ENCODE measurements around the gene TYMP. TPM values are rescaled to one million over a fixed set of nuclear protein-coding genes. Genes with fewer than 3 reads are reported as not detected.

The TYMP gene
- total and polyA plus RNA-seq, 8 donors = 5.8 to 68.6 (median 23.5) TPM

DNA sequence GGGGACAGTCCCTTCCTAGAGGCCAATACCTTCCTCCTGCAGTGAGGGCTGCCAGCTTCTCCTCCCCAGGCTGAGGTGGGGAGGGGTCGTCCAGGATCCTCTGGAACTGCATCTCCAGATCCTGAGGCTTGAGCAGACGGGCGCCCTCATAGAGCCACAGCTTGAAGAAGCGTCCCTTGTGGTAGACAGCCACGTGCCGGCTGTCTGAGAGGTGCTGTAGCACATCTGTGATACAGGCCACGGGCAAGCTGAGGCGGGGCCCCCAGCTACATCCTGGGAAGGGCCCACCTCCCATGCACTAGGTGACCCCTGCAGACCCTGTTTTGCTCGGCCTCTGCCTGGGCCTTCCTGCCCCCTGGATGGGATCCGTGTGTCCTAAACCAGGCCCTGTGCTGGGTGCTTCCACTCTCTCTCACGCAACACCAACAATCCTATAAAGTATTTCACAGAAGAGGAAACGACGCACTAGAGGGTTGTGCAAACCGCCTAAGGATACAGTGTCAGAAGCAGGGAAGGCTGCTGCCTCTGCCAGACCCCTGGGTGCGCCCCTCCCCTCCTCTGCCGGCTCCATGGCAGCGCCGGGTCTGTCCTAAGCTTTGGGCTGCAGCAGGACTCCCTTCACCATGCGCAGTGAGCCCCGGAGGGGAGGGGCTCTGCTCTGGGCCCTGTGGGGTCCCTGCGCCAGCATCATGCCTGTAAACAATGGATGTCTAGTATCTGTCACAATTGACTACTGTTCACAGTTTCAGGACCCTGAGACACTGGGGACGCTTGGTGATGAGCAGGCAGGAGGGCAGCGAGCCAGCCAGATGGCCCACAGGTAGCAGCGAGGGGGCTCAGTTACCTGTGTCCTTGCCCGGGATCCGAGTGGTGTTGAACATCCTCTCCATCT lies 43.9 kb upstream of the TYMP start:
- Histone ChIP-seq H3K4me3 (no peak overlapping the region), H3K9me3 (no peaks in the 10 kb centered on the region), H3K36me3 (peaks cover 0 to 16% (median 0%) of the 10 kb centered on the region in 3 donors), H3K27me3 (no peaks in the 10 kb centered on the region), H3K27ac (no peak overlapping the region), H3K4me1 (peaks cover 0 to 10% (median 2%) of the 10 kb centered on the region in 3 donors)
- ATAC-seq (no peak), FAIRE-seq (no peak), DNase-seq (peak in 1 of 6 donors; percentile 51)
- intact Hi-C loops (cut with DNase I) = no loop called here
- TF ChIP-seq, protein P1, sequence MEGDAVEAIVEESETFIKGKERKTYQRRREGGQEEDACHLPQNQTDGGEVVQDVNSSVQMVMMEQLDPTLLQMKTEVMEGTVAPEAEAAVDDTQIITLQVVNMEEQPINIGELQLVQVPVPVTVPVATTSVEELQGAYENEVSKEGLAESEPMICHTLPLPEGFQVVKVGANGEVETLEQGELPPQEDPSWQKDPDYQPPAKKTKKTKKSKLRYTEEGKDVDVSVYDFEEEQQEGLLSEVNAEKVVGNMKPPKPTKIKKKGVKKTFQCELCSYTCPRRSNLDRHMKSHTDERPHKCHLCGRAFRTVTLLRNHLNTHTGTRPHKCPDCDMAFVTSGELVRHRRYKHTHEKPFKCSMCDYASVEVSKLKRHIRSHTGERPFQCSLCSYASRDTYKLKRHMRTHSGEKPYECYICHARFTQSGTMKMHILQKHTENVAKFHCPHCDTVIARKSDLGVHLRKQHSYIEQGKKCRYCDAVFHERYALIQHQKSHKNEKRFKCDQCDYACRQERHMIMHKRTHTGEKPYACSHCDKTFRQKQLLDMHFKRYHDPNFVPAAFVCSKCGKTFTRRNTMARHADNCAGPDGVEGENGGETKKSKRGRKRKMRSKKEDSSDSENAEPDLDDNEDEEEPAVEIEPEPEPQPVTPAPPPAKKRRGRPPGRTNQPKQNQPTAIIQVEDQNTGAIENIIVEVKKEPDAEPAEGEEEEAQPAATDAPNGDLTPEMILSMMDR (IDR thresholded peaks at IDR 0.05) = no peak
- WGBS, 2 donors = 88% methylated on average over 26 of the region's 26 CpGs

DNA sequence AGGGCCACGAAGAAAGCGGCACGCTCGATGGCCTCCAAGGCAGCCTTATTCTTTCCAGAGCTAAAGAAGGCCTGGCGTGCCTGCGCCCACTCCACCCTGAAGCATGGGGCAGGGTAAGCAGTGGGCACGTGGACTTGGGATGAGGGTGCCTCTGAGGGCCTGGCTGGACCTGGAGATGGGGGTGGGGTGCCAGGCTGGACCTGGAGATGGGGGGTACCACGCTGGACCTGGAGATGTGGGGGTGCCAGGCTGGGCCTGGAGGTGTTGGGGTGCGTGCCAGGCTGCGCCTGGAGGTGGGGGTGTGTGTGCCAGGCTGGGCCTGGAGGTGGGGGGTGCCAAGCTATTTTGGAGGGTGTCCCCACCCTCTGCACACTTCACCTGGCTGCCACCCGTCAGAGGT lies 43.2 kb upstream of the TYMP start:
- TF ChIP-seq, protein P1 (IDR thresholded peaks at IDR 0.05) = no peak
- H3K9me3 ChIP-seq = no peaks in the 10 kb centered on the region
- 91 to 95% methylated on average over 11 of the region's 11 CpGs for WGBS, 2 donors
- FAIRE-seq (no peak), ATAC-seq (no peak), DNase-seq (peak in 2 of 6 donors; percentile 32 to 66)
- peaks cover 0 to 14% (median 6%) of the 10 kb centered on the region in 3 donors for H3K4me1 ChIP-seq
- intact Hi-C loops (cut with DNase I) = no loop called here
- H3K27ac ChIP-seq = no peak overlapping the region
- no peak overlapping the region for H3K4me3 ChIP-seq
- H3K27me3 ChIP-seq = no peaks in the 10 kb centered on the region
- H3K36me3 ChIP-seq = peaks cover 0 to 16% (median 0%) of the 10 kb centered on the region in 3 donors

DNA sequence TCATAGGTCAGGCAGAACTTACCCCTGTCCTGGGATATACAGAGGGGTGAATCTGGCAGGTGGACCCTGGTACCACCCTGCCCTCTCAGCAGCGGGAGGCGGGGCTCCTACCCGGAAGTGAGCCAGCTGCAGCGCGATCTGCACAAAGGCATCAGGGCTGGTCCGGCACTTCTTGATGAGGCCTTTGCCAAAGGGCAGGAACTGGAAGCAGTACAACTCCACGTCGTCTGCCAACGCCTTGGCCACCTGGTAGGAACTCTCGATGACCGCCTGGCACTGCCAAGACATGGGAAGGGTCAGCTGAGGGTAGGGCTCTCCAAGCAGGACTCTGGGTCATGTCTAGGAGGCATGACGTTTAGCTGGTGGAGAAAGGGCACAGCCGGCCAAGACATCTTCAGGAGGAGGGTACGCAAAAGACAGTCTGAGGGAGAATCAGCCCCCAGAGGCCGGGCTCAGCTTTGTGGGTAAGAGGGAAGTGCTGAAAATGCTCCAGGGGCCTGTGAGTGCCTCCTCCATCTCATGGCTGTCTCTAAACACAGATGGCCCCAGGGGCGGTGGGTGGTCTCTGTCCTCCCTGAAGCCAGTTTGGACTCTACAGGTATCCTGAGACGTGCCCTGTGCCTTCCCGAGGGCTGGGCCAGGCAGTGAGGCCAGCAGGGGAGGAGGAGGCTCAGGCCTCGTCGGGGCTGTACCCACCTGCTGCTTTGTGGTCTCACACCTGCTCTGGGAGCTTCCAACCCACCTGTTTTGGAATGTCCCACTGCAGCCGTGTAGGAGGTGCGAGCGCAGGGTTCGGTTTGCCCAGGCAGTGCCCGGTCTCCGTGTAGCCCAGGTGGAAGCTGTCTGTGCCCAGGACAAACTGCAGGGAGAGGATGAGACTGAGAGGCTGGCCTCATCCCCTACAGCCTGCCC lies 41.7 kb upstream of the TYMP start:
- Histone ChIP-seq H3K4me3 (no peak overlapping the region), H3K4me1 (peaks cover 0 to 14% (median 6%) of the 10 kb centered on the region in 3 donors), H3K36me3 (peaks cover 0 to 16% (median 0%) of the 10 kb centered on the region in 3 donors), H3K27ac (no peak overlapping the region), H3K9me3 (no peaks in the 10 kb centered on the region), H3K27me3 (no peaks in the 10 kb centered on the region)
- intact Hi-C loops (cut with DNase I) = no loop called here
- 86 to 88% methylated on average over 26 of the region's 26 CpGs for WGBS, 2 donors
- TF ChIP-seq, protein P1 (IDR thresholded peaks at IDR 0.05) = no peak
- DNase-seq = peak in 2 of 6 donors; percentile 37 to 40
- no peak for ATAC-seq
- FAIRE-seq = no peak

DNA sequence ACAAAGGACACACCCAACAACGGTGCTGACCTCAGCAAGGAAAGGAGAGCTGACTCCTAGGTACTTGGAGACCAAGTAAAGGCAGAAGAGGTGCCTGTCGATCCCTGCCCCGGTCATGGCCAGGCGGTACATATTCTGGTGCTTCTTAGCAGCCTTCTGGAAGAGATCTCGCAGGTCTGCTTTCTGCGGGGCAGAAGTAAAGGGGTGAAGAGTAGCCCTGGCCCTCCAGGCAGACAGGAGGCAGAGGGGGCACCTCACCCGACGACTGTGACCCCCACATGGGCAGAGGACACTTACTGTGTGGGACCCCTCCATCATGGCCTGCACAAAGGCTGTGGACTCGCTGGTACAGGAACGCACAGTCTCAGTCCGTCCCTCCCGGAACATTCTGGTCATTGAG lies 41.0 kb upstream of the TYMP start:
- H3K27ac ChIP-seq = no peak overlapping the region
- no peaks in the 10 kb centered on the region for H3K27me3 ChIP-seq
- no peak for FAIRE-seq
- TF ChIP-seq, protein P1 (IDR thresholded peaks at IDR 0.05) = no peak
- 90 to 93% methylated on average over 12 of the region's 12 CpGs for WGBS, 2 donors
- no peak overlapping the region for H3K4me3 ChIP-seq
- DNase-seq = no peak
- H3K9me3 ChIP-seq = no peaks in the 10 kb centered on the region
- ATAC-seq = no peak
- intact Hi-C loops (cut with DNase I) = no loop called here
- peaks cover 0 to 14% (median 6%) of the 10 kb centered on the region in 3 donors for H3K4me1 ChIP-seq
- H3K36me3 ChIP-seq = peaks cover 0 to 16% (median 0%) of the 10 kb centered on the region in 3 donors

All from pancreas (tissue), 10 donors.